Activated naive CD4-positive, alpha-beta T cell treated with anti-CD3 and anti-CD28 coated beads for 36 hours (primary cell): ENCODE measurements around the gene COG8. TPM values are rescaled to one million over a fixed set of nuclear protein-coding genes. Genes with fewer than 3 reads are reported as not detected.
A peak's percentile ranks its signal among the peaks of the same experiment; 100 is the strongest.

Experiments
- CTCF ChIA-PET: fragments of 350-600 bp; sonication (Branson Sonifier 250); formaldehyde crosslinking; loops from one replicate; lab custom pipeline; 2021; ENCODE audit warnings: antibody characterized with exemption; lab: Charles Lee
- DNase-seq: peaks from one replicate; pipeline ENCODE4 v3.0.0-alpha.2; 2020
- H3K27ac Mint-ChIP-seq: one replicate; pipeline ENCODE4 v1.8.0; 2021; ENCODE audit warnings: mild to moderate bottlenecking, mixed read lengths
- H3K27me3 Mint-ChIP-seq: one replicate; pipeline ENCODE4 v1.8.0; 2021; ENCODE audit warnings: low read depth, mixed read lengths
- H3K36me3 Mint-ChIP-seq: one replicate; pipeline ENCODE4 v1.8.0; 2021; ENCODE audit warnings: low read depth, mixed read lengths
- H3K4me1 Mint-ChIP-seq: one replicate; pipeline ENCODE4 v1.8.0; 2021; ENCODE audit warnings: low read depth, mixed read lengths
- H3K4me3 Mint-ChIP-seq: one replicate; pipeline ENCODE4 v1.8.0; 2021; ENCODE audit warnings: mild to moderate bottlenecking, moderate library complexity, mixed read lengths
- H3K9me3 Mint-ChIP-seq: one replicate; pipeline ENCODE4 v1.8.0; 2021; ENCODE audit warnings: mixed read lengths
- intact Hi-C: fragments of 100-400 bp; cut with micrococcal nuclease; formaldehyde crosslinking; loops from one replicate; pipeline ENCODE4 v1.15.1; 2023
- total RNA-seq, 2 experiments: library from RNA; stranded (reverse); gene quantifications; one replicate each; pipeline ENCODE4 v1.2.3, GENCODE V29; 2021

Gene COG8, protein sequence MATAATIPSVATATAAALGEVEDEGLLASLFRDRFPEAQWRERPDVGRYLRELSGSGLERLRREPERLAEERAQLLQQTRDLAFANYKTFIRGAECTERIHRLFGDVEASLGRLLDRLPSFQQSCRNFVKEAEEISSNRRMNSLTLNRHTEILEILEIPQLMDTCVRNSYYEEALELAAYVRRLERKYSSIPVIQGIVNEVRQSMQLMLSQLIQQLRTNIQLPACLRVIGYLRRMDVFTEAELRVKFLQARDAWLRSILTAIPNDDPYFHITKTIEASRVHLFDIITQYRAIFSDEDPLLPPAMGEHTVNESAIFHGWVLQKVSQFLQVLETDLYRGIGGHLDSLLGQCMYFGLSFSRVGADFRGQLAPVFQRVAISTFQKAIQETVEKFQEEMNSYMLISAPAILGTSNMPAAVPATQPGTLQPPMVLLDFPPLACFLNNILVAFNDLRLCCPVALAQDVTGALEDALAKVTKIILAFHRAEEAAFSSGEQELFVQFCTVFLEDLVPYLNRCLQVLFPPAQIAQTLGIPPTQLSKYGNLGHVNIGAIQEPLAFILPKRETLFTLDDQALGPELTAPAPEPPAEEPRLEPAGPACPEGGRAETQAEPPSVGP
- 10 to 100 TPM; 21.0 to 22.6 TPM for total RNA-seq

DNA sequence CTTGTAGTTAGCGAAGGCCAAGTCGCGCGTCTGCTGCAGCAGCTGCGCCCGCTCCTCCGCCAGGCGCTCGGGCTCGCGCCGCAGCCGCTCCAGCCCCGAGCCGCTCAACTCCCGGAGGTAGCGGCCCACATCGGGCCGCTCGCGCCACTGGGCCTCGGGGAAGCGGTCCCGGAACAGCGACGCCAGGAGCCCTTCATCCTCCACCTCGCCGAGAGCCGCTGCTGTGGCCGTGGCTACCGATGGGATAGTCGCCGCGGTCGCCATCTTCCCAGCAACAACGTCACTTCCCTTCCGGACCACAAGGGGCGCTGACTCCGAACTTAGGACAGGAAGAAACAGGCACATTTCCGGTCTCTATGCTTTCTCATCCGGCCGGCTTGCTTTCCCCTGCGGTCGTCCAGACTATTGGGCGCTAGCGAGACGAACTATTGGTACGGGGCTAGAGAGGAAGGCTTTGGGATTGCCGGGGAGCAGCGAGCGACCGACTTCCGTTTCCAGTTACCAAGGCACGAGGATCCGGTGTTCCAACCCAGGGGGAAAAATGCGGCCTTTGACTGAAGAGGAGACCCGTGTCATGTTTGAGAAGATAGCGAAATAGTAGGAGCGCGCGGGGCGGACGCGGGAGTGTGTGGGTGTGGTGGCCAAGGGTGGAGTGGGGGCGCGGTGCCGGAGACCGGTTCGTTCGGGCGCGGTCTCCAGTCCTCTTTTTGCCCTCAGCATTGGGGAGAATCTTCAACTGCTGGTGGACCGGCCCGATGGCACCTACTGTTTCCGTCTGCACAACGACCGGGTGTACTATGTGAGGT lies at the start of gene COG8, which contains the start of gene NIP7:
Gene COG8, minus strand, starts transcription at position 276 of the 806 bp plus-strand sequence. Its CDS starts 12 bp downstream, at position 264.
Gene NIP7, plus strand, starts transcription at position 484 of the 806 bp plus-strand sequence. Its CDS starts 58 bp downstream, at position 542.
- Mint-ChIP-seq H3K4me1 (peaks cover 53% of the 10 kb centered on the region), H3K9me3 (no peaks in the 10 kb centered on the region), H3K36me3 (peaks cover 42% of the 10 kb centered on the region)

DNA sequence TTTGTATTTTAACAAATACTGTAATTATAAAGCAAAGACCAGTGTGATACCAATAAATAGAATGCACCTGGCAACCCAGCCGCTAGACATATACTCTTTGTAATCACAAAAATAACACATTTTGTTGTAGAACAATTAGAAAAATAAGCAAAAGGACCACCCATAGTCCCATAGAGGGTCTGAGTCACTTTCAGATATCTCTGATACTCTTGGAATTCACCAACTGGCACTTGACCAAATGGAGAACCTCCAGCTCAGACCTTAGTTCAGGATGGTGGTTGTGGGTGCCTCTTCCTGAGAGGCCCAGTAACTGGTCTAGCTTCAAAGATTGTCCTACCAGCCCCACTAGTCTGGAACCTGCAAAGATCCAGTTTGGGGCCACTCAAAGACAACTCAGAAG lies 47.2 kb upstream of the COG8 start:
- CTCF ChIA-PET = interaction anchor here (2.4 kb wide), 1 partner anchor 10 kb away, joined by 15 read pairs; no protein-coding TSS in a partner anchor
- Mint-ChIP-seq H3K9me3 (no peaks in the 10 kb centered on the region), H3K36me3 (peaks cover 26% of the 10 kb centered on the region), H3K27ac (peak overlapping the region; percentile 92), H3K27me3 (no peaks in the 10 kb centered on the region), H3K4me3 (peak overlapping the region; percentile 97), H3K4me1 (peaks cover 29% of the 10 kb centered on the region)
- no peak for DNase-seq
- intact Hi-C loops = loop anchor here (1.0 to 10.0 kb wide), 3 partner anchors 47 to 368 kb away; partner anchors contain the start of genes COG8, NIP7 and NOB1

More for the DNA sequence above, at the start of gene COG8, which contains the start of gene NIP7:
- intact Hi-C loops = loop anchor here (1.0 to 2.0 kb wide), 5 partner anchors 9 to 415 kb away; partner anchors contain the start of genes NFAT5, NOB1, PDF and TERF2
- CTCF ChIA-PET = interaction anchor here (0.6 to 2.2 kb wide), 8 partner anchors 9 to 415 kb away, joined by 3 to 8 read pairs (median 4); partner anchors contain the start of genes NOB1 and PDF
- H3K27me3 Mint-ChIP-seq = no peaks in the 10 kb centered on the region
- DNase-seq = peak; percentile 96
- peak within 1 kb of the TSS; percentile 98 for H3K4me3 Mint-ChIP-seq
- H3K27ac Mint-ChIP-seq = peak within 1 kb of the TSS; percentile 95

DNA sequence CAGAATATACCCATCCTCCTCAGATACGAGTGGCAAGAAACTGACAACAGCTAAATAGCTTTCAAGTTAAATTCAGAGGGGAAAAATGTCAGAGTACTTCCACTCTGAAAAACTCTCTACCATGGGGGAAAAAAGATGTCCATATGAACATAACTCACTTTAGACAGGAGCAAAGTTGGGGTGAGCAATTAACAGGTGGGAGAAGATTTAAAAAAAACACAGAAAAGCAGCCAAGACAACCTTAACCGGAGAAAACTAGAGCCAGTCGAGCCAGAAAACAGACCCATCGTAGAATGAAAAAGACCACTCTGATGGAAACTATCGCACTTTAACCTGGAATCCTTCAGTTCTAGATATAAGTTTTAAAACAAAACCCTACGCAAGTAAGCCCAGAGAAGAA lies 45.6 kb upstream of the COG8 start:
- no peaks in the 10 kb centered on the region for H3K27me3 Mint-ChIP-seq
- H3K4me1 Mint-ChIP-seq = peaks cover 38% of the 10 kb centered on the region
- CTCF ChIA-PET = interaction anchor here (1.4 to 1.9 kb wide), 2 partner anchors 15 to 369 kb away, joined by 3 to 6 read pairs; partner anchors contain the start of gene NOB1
- peaks cover 36% of the 10 kb centered on the region for H3K36me3 Mint-ChIP-seq
- peak overlapping the region; percentile 97 for H3K27ac Mint-ChIP-seq
- H3K4me3 Mint-ChIP-seq = peak overlapping the region; percentile 97
- intact Hi-C loops = loop anchor here (1.0 to 10.0 kb wide), 4 partner anchors 39 to 220 kb away; partner anchors contain the start of genes CYB5B and VPS4A
- DNase-seq = no peak
- H3K9me3 Mint-ChIP-seq = no peaks in the 10 kb centered on the region

DNA sequence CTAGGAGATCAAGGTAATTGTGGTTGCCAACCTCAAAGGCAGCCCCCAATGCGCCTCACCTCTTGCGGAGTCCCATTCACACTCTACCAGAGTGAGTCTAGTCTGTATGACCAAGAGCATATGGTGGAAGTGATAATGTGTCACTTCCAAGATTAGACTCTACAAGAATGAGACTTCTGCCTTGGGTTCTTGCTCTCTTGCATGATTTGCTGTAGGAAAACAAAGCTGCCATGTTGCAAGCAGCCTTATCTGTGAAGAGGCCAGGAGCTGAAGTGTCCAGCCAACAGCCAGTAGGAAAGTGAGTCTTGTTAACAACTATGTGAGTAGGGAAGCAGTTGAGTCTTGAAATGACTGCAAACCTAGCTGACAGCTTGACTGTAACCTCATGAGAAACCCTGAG lies 43.1 kb upstream of the COG8 start:
- Mint-ChIP-seq H3K27ac (peak overlapping the region; percentile 59), H3K36me3 (peaks cover 49% of the 10 kb centered on the region), H3K9me3 (no peaks in the 10 kb centered on the region), H3K4me3 (no peak overlapping the region), H3K4me1 (peaks cover 61% of the 10 kb centered on the region), H3K27me3 (no peaks in the 10 kb centered on the region)
- DNase-seq = no peak
- CTCF ChIA-PET = interaction anchor here (1.1 kb wide), 1 partner anchor 14 kb away, joined by 3 read pairs; no protein-coding TSS in a partner anchor
- intact Hi-C loops = loop anchor here (10.0 kb wide), 1 partner anchor 218 kb away; no protein-coding TSS in a partner anchor

DNA sequence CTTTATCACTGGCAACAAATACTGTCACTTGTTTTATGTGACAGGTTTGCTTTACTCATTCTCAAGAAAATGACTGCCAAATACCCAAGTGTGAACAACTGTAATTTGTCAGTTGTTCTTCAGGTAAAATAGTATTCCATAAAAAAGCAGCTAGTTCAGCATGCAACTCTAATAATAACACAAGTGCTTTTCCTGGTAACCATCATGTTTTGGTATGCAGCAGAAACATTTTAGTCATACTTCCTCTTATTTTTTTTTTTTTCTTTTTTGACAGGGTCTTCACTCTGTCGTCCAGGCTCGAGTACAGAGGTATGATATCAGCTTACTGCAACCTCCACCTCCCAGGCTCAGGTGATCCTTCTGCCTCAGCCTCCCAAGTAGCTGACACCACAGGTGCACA lies 41.9 kb upstream of the COG8 start:
- H3K4me3 Mint-ChIP-seq = no peak overlapping the region
- H3K36me3 Mint-ChIP-seq = peaks cover 55% of the 10 kb centered on the region
- H3K27me3 Mint-ChIP-seq = no peaks in the 10 kb centered on the region
- no peaks in the 10 kb centered on the region for H3K9me3 Mint-ChIP-seq
- DNase-seq = no peak
- H3K27ac Mint-ChIP-seq = peak overlapping the region; percentile 65
- CTCF ChIA-PET = interaction anchor here (1.2 kb wide), 1 partner anchor 16 kb away, joined by 3 read pairs; no protein-coding TSS in a partner anchor
- intact Hi-C loops = loop anchor here (10.0 kb wide), 1 partner anchor 216 kb away; no protein-coding TSS in a partner anchor
- peaks cover 61% of the 10 kb centered on the region for H3K4me1 Mint-ChIP-seq

DNA sequence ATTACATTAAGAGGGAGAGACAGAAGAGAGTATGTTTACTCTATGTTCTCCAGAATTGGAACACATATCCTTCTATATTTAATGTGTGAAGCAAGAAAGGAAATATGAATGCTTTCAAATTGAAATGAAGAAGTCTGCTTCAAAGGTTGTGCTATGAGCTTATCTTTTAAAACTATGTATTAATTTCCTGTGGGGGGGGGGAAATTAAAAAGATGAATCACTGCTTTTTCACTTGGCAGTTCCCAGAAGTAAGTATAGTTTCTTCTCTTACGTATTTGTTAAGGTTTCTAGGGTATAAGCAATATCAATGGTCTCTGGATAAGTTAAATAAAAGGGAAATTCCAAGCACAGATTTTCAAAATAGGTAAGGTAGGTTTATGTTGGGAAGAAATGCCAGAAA lies 39.4 kb upstream of the COG8 start:
- CTCF ChIA-PET = interaction anchor here (0.5 to 2.0 kb wide), 5 partner anchors 15 to 269 kb away, joined by 3 to 5 read pairs (median 3); partner anchors contain the start of genes COG8 and NIP7
- no peaks in the 10 kb centered on the region for H3K9me3 Mint-ChIP-seq
- no peaks in the 10 kb centered on the region for H3K27me3 Mint-ChIP-seq
- DNase-seq = no peak
- H3K4me3 Mint-ChIP-seq = no peak overlapping the region
- peak overlapping the region; percentile 80 for H3K27ac Mint-ChIP-seq
- peaks cover 47% of the 10 kb centered on the region for H3K36me3 Mint-ChIP-seq
- H3K4me1 Mint-ChIP-seq = peaks cover 49% of the 10 kb centered on the region
- intact Hi-C loops = no loop called here

DNA sequence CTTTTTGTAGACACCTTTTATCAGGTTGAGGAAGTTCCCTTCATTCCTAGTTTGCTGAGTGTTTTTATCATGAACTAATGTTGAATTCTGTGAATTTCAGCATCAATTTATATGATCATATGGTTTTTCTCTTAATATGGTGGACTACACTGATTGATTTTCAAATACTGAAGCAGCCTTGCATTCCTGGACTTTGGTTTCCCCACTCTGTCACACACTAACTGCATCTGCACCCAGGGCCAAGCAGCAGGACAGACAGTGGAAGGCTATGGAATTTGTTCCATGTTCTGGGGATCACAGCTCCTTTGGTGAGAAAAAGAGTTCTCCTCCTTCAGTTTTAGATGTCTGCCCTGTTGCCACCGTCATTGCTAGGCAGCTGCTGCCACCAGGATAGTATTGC lies 38.7 kb upstream of the COG8 start:
- Mint-ChIP-seq H3K9me3 (no peaks in the 10 kb centered on the region), H3K36me3 (peaks cover 44% of the 10 kb centered on the region), H3K27me3 (no peaks in the 10 kb centered on the region), H3K4me1 (peaks cover 45% of the 10 kb centered on the region), H3K4me3 (no peak overlapping the region), H3K27ac (peak overlapping the region; percentile 80)
- intact Hi-C loops = no loop called here
- no peak for DNase-seq
- CTCF ChIA-PET = interaction anchor here (0.7 to 1.0 kb wide), 2 partner anchors 15 to 268 kb away, joined by 3 to 5 read pairs; no protein-coding TSS in a partner anchor

DNA sequence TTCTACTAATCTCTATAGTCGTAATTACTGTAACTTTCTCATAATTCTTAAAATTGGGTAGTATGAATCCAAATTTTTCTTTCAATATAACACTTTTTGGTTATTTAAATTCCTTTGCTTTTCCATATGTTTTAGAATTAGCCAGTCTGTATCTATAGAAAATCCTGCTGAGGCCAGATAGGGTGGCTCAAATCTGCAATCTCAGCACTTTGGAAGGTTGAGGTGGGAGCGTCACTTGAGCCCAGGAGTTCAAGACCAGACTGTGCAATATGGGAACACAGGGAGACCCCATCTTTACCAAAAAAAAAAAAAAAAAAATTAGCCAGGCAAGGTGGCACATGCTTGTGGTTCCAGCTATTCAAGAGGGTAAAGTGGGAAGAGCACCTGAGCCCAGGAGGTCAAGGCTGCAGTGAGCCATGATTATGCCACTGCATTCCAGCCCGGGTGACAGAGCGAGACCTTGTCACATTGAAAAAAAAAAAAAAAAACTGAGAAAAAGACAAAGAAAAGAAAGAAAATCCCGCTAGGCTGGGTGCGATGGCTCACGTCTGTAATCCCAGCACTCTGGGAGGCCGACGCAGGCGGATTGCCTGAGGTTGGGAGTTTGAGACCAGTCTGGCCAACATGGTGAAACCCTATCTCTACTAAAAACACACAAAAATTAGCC lies 37.2 kb upstream of the COG8 start:
- CTCF ChIA-PET = no interaction called here
- H3K36me3 Mint-ChIP-seq = peaks cover 37% of the 10 kb centered on the region

DNA sequence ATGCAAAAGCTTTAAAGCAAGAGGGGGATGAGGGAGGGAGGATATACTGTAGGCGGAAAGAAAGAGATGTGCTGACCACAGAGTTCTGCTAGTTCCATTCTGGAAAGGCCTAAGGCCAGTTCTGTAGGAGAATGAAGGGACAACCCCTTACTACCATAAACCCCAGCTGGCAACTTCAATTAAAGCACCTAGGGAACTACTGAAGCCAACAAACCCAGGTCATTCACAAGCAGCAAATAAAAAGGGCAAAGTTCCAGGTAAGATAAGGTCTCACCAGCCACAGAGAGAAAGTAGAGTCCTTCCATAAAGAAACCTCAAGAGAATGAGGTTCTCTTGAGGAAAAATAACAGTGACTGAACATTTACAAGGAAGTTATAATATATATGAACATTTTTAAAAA lies 33.7 kb upstream of the COG8 start:
- CTCF ChIA-PET = interaction anchor here (0.6 to 0.7 kb wide), 2 partner anchors 23 to 178 kb away, joined by 3 read pairs; no protein-coding TSS in a partner anchor
- no peak overlapping the region for H3K27ac Mint-ChIP-seq
- no peak overlapping the region for H3K4me3 Mint-ChIP-seq
- intact Hi-C loops = no loop called here
- H3K36me3 Mint-ChIP-seq = peaks cover 41% of the 10 kb centered on the region
- H3K27me3 Mint-ChIP-seq = no peaks in the 10 kb centered on the region
- peaks cover 9% of the 10 kb centered on the region for H3K4me1 Mint-ChIP-seq
- no peak for DNase-seq
- no peaks in the 10 kb centered on the region for H3K9me3 Mint-ChIP-seq

More for the DNA sequence above, 37.2 kb upstream of the COG8 start:
- intact Hi-C loops = no loop called here
- H3K27ac Mint-ChIP-seq = no peak overlapping the region
- peaks cover 35% of the 10 kb centered on the region for H3K4me1 Mint-ChIP-seq
- H3K4me3 Mint-ChIP-seq = no peak overlapping the region
- DNase-seq = no peak
- H3K9me3 Mint-ChIP-seq = no peaks in the 10 kb centered on the region
- H3K27me3 Mint-ChIP-seq = no peaks in the 10 kb centered on the region

DNA sequence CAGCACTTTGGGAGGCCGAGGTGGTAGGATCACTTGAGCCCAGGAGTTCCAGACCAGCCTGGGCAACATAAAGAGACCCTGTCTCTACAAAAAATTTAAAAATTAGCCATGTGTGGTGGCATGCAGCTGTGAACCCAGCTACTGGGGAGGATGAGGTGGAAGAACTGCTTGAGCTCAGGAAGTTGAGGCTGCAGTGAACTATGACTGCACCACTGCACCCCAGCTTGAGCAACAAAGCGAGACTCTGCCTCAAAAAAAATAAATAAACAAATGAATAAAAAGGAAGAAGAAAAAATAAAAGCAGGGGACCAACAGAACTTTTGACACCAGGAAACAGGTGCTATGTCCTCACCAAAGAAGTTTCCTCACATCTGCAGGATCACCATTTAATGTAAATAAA lies 32.2 kb upstream of the COG8 start:
- Mint-ChIP-seq H3K4me3 (no peak overlapping the region), H3K27me3 (no peaks in the 10 kb centered on the region), H3K9me3 (no peaks in the 10 kb centered on the region), H3K36me3 (peaks cover 41% of the 10 kb centered on the region), H3K27ac (no peak overlapping the region), H3K4me1 (peaks cover 10% of the 10 kb centered on the region)
- CTCF ChIA-PET = interaction anchor here (0.7 kb wide), 1 partner anchor 339 kb away, joined by 3 read pairs; no protein-coding TSS in a partner anchor
- intact Hi-C loops = no loop called here
- DNase-seq = no peak

DNA sequence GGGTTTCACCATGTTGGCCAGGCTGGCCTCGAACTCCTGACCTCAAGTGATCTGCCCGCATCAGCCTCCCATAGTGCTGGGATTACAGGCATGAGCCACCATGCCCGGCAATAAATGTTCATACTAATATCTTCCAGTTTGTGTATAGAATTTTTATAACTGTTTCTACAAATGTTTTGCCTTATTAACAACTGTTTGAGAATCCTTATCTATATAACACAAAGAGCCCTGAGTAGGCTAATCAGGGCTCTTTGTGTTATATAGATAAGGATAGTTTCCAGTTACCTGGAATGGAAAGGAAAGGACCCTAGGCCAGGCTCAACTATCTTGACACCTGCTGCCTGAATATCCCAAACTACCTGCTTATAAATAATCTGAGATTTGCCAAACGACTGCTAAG lies 29.5 kb upstream of the COG8 start:
- Mint-ChIP-seq H3K9me3 (no peaks in the 10 kb centered on the region), H3K4me3 (no peak overlapping the region), H3K36me3 (peaks cover 46% of the 10 kb centered on the region), H3K27ac (no peak overlapping the region), H3K27me3 (no peaks in the 10 kb centered on the region), H3K4me1 (peaks cover 15% of the 10 kb centered on the region)
- intact Hi-C loops = no loop called here
- CTCF ChIA-PET = no interaction called here
- no peak for DNase-seq
